AG10803 (cell line): ENCODE results near the gene NCMAP.

ENCODE experiments used
- DNase-seq: peaks from one replicate; pipeline ENCODE4 v3.0.0; 2010; ENCODE audit warnings: low read depth
- H3K4me3 ChIP-seq: 2 replicates; pipeline ENCODE4 v1.5.1; 2011; ENCODE audit warnings: mild to moderate bottlenecking, low read length, control low read depth
- TF ChIP-seq, protein P1 (sequence below): conservative IDR thresholded peaks from 2 replicates; pipeline ENCODE4 v1.5.1; 2011; ENCODE audit warnings: mild to moderate bottlenecking, low read length, control low read depth, inconsistent platforms

The NCMAP gene

DNA sequence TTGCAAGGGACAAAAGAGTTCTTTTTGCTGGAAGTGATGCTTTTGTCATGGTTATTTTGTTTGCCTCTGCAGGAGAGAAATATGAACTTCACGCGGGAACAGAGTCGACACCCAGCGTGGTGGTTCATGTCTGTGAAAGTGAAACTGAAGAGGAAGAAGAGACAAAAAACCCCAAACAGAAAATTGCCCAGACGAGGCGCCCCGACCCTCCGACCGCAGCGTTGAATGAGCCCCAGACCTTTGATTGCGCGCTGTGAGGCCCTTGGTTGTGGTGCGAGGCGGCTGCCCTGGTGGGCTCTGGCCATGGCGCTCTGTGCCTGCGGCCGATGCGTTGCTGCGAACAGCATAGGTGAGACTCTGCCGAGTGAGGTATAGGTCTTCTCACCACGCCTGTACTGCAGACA, 20.9 kb upstream of the NCMAP start:
- no peak for DNase-seq
- no peak overlapping the region for H3K4me3 ChIP-seq

DNA sequence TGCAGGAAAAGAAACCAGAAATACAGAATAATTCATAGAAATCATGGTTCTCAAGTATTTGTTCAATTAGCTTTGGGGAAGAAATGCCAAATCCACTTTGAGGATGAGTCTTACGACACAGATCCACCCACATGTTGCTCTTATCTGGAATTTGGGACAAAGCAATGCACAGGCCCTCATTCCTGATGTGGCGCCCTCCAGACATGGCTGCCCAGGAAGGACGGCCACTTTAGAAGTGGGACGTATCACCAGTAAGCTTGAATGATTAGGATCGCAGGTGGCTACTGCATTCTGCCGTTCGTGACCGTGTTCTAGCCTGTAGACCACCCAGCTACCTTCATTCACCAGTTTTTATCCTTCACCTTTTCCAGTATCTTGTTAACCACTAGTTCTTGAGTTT, 20.1 kb upstream of the NCMAP start:
- TF ChIP-seq, protein P1, sequence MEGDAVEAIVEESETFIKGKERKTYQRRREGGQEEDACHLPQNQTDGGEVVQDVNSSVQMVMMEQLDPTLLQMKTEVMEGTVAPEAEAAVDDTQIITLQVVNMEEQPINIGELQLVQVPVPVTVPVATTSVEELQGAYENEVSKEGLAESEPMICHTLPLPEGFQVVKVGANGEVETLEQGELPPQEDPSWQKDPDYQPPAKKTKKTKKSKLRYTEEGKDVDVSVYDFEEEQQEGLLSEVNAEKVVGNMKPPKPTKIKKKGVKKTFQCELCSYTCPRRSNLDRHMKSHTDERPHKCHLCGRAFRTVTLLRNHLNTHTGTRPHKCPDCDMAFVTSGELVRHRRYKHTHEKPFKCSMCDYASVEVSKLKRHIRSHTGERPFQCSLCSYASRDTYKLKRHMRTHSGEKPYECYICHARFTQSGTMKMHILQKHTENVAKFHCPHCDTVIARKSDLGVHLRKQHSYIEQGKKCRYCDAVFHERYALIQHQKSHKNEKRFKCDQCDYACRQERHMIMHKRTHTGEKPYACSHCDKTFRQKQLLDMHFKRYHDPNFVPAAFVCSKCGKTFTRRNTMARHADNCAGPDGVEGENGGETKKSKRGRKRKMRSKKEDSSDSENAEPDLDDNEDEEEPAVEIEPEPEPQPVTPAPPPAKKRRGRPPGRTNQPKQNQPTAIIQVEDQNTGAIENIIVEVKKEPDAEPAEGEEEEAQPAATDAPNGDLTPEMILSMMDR, result no peak
- no peak overlapping the region for H3K4me3 ChIP-seq
- no peak for DNase-seq

More for the DNA sequence above, 20.9 kb upstream of the NCMAP start:
- TF ChIP-seq, protein P1, result no peak

DNA sequence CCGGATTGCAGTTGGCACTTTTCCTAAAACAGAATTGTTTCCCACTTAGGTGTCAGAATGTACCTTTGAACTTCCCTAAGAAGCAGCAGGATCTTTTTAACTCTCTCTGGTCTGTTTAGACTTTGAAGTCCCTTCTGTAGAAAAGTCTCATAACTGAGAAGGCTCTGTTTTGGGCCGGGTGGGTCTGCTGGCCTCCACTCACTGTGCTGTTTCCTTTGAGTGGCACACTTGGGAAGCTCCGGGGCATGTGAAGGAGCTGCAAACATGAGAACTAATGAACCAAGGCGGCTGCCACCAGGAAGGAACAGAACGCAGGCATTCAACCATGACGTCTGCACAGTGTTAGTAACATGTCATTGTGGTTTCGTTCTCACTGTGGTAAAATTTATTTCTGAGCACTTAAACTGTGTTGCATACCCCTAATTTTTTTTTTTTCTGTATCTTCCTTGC, 19.5 kb upstream of the NCMAP start:
- H3K4me3 ChIP-seq, result no peak overlapping the region
- peak; percentile 23 for DNase-seq
- TF ChIP-seq, protein P1, result no peak

DNA sequence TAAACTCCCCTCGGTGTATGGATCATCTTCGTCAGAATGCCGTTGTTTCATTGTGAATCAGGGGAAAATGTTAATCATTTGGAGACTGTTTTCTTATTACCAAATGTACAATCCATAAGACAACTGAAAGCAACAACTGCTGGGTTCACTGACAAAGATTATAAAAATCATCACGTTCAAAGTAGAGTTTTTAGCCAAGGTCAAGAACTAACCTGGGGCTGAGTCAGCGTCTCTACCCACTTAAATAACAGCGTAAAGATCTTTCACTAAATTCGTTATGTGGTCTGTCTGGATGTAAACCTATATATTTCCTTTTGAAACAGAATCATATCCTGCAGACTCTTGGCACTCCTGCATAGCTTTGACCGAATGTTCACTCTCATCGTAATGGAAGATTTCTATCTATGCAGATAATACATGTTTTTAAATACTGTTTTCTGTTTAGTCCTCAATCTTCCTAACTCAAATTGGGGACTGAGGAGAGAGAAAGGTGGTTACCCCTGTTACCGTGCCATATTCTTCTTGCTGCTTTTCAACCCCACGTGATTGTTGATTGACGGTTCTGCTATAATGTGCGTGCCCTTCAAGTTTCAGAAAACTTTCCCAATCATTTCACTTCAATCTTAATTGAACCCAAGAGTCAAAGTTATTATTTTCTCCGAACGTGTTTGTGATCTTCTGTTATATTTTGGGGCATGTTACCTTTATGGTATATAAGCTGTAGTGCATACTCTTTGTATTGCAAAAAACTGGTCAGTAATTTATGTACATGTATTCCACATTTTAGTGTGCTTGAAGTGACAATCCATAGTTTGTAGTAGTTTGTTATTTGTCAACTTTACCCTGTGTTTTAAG, 15.6 kb upstream of the NCMAP start:
- TF ChIP-seq, protein P1, result no peak
- DNase-seq, result no peak
- H3K4me3 ChIP-seq, result no peak overlapping the region

DNA sequence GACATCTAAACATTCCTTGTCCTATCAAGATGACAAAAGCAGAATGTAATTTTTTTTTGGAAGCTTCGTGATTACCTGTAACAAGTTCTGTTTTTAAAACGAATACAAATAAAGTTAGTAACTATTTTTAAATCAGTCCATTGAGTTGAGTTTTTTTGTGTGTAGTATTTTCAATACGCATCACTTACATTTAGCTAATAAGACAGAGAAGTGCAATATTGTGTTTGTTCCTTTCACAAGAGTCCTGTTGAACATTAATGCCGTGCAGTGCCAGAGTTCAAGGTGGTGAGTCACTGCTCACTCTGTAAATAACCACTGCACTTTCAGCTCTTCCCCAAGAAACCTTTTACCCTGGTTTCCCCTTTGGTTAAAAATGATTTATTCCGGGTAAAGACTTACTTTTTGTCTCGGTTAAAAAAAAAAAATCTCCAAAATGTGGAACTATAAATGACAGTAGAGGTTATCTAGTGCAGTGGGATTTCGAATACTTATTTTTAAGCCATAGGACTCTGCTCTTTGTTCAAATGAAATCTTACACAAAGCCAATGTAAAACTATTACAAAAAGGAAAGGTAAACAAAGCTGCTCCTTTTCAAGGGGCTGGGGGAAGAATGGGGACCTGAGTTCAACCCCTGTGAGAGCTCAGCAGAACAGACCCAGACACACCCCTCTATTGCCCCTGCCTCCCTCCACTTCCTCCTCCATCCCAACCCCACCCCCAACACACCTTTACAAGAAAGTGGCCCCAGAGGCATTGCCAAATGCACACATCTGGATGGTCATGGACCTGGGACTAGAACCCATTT, 14.8 kb upstream of the NCMAP start:
- peak; percentile 73 for DNase-seq
- H3K4me3 ChIP-seq, result no peak overlapping the region
- TF ChIP-seq, protein P1, result no peak

DNA sequence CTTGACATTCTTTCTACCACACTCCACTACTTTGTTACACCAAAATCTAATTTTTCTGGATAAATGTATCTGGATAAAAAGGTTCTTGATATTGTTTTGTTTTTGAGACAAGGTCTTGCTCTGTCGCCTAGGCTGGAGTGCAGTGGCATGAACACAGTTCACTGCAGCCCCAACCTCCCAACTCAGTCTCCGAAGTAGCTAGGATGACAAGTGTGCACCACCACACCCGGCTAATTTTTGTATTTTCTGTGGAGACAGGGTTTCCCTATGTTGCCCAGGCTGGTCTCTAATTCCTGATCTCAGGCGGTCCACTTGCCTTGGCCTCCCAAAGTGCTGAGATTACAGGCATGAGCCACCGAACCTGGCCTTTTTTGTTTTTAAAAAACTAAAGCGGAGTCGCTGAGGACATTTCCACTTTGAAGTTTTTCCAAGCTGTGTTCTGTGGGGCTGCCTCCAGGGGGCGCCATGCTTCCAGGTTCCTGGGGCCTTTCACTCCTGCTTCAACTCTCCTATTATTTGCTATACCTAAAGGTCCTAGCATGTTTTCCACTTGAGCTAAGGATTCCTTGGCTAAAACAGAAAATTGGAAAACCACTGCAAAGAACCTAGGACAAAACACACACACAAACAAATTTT, 14.1 kb upstream of the NCMAP start:
- TF ChIP-seq, protein P1, result peak; percentile 49
- no peak overlapping the region for H3K4me3 ChIP-seq
- DNase-seq, result no peak
